Thyroid gland (tissue), 4 donors: ENCODE data around the gene COL4A4. TPM values are rescaled to one million over a fixed set of nuclear protein-coding genes. Genes with fewer than 3 reads are reported as not detected.

Experiments used
- DNase-seq, 2 donors: peaks; one replicate each; pipeline ENCODE4 v3.0.0-alpha.2; 2019
- H3K27ac ChIP-seq, 3 donors: fragments of 200-600 bp; sonication (generic); 1 replicate in 2 of 3; 2 replicates in 1 of 3; pipeline ENCODE4 v1.5.1; 2016 to 2019; ENCODE audit warnings: mild to moderate bottlenecking in 1 of 3, moderate library complexity in 1 of 3
- H3K27me3 ChIP-seq: fragments of 200-600 bp; sonication (generic); one replicate; pipeline ENCODE4 v1.5.1; 2019
- H3K36me3 ChIP-seq, 2 donors: fragments of 200-600 bp; sonication (generic); one replicate each; pipeline ENCODE4 v1.5.1; 2016 to 2019
- H3K4me1 ChIP-seq, 2 donors: fragments of 200-600 bp; sonication (generic); one replicate each; pipeline ENCODE4 v1.5.1; 2017 to 2019
- H3K4me3 ChIP-seq, 3 donors: fragments of 200-600 bp; sonication (generic); replicated peaks in 1 of 3; 1 replicate in 2 of 3; 2 replicates in 1 of 3; pipeline ENCODE4 v1.5.1; 2016; ENCODE audit warnings: mild to moderate bottlenecking in 1 of 3
- H3K9me3 ChIP-seq: fragments of 200-600 bp; sonication (generic); one replicate; pipeline ENCODE4 v1.5.1; 2017
- POLR2A ChIP-seq, 2 donors: fragments of 450-650 bp; IDR thresholded peaks; one replicate each; pipeline ENCODE4 v1.6.1; 2017; ENCODE audit warnings: antibody characterized with exemption in 2 of 2, mild to moderate bottlenecking in 2 of 2, moderate library complexity in 1 of 2
- WGBS, 2 donors: methylation state at CpG; one replicate each; pipeline ENCODE4 v1.1.5; 2017; 5-methylcytosine and 5-hydroxymethylcytosine counted together
- intact Hi-C: fragments of 100-400 bp; cut with DNase I; formaldehyde crosslinking; loops from one replicate; pipeline ENCODE4 v1.15.1; 2023
- total RNA-seq, 4 donors: library from RNA; depleted of rRNA; stranded (reverse); fragments of >200 nt; gene quantifications; one replicate each; pipeline ENCODE4 v1.2.3, GENCODE V29; 2016
- TF ChIP-seq, protein P1 (sequence below), 6 experiments: fragments of 200-600 bp in 3 of 6; fragments of 450-650 bp in 3 of 6; sonication (generic) in 3 of 6; IDR thresholded peaks; one replicate each; pipeline ENCODE4 v1.5.1; 2016 to 2019; ENCODE audit warnings: antibody characterized with exemption in 6 of 6, mild to moderate bottlenecking in 2 of 6, inconsistent platforms in 1 of 6, moderate library complexity in 1 of 6

The COL4A4 gene
- total RNA-seq, 4 donors from 2014 or later = 16.5 to 41.7 (median 34.2) TPM

DNA sequence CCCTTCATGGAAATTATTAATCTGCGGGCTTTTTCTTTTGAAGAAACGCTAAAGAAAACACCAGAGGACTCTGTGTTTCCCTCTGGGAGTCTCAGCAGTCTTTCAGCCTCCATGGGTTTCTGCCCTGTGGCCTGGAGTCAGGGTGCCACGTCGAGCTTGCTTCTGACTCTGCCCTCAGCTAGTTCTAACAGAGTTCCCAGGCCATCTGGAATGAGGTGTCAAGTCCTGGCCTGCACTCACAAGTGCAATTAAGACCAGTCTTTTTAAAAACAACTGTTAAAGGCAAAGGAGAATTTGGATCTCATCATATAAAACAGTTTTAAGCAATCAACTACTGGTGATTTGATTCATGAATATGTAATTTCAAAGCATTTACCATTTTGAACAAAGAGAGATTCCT lies 170.8 kb downstream of the COL4A4 start:
- Histone ChIP-seq H3K4me1 (no peaks in the 10 kb centered on the region), H3K27ac (no peak overlapping the region), H3K4me3 (no peak overlapping the region), H3K27me3 (no peaks in the 10 kb centered on the region), H3K9me3 (no peaks in the 10 kb centered on the region), H3K36me3 (peaks cover 0 to 7% of the 10 kb centered on the region in 2 donors)
- intact Hi-C loops = loop anchor here (10.0 kb wide), 1 partner anchor 1868 kb away; no protein-coding TSS in a partner anchor
- TF ChIP-seq, protein P1, sequence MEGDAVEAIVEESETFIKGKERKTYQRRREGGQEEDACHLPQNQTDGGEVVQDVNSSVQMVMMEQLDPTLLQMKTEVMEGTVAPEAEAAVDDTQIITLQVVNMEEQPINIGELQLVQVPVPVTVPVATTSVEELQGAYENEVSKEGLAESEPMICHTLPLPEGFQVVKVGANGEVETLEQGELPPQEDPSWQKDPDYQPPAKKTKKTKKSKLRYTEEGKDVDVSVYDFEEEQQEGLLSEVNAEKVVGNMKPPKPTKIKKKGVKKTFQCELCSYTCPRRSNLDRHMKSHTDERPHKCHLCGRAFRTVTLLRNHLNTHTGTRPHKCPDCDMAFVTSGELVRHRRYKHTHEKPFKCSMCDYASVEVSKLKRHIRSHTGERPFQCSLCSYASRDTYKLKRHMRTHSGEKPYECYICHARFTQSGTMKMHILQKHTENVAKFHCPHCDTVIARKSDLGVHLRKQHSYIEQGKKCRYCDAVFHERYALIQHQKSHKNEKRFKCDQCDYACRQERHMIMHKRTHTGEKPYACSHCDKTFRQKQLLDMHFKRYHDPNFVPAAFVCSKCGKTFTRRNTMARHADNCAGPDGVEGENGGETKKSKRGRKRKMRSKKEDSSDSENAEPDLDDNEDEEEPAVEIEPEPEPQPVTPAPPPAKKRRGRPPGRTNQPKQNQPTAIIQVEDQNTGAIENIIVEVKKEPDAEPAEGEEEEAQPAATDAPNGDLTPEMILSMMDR (IDR thresholded peaks at IDR 0.05) = no peak
- no peak for TF ChIP-seq POLR2A (IDR thresholded peaks at IDR 0.05)
- WGBS, 2 donors = 76 to 77% methylated on average over 4 of the region's 4 CpGs
- DNase-seq = no peak

DNA sequence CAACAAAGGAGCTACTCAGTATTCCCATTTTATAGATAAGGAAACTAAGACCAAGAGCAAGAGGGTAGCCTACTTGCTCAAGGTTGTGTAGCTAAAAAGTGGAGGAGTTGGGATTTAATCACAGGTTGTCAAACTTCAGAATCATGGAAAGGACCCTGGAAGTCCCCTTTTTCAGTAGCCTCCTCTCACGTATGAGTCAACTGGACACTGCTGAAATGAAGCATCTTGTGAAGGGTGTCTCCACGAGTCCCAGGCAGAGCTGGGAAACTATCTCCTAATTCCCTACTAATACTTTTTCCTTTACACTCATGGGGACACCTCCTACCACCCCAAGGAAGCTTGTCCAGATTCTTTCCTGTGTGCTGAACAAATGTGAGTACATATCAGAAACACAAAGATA lies 172.3 kb downstream of the COL4A4 start:
- H3K9me3 ChIP-seq = no peaks in the 10 kb centered on the region
- H3K4me1 ChIP-seq = no peaks in the 10 kb centered on the region
- H3K4me3 ChIP-seq = no peak overlapping the region
- no peak for TF ChIP-seq POLR2A (IDR thresholded peaks at IDR 0.05)
- TF ChIP-seq, protein P1 (IDR thresholded peaks at IDR 0.05) = no peak
- 88 to 89% methylated on average over 2 of the region's 2 CpGs for WGBS, 2 donors
- H3K27me3 ChIP-seq = no peaks in the 10 kb centered on the region
- H3K36me3 ChIP-seq = peaks cover 0 to 7% of the 10 kb centered on the region in 2 donors
- intact Hi-C loops = loop anchor here (10.0 kb wide), 1 partner anchor 1867 kb away; no protein-coding TSS in a partner anchor
- DNase-seq = no peak
- H3K27ac ChIP-seq = no peak overlapping the region

DNA sequence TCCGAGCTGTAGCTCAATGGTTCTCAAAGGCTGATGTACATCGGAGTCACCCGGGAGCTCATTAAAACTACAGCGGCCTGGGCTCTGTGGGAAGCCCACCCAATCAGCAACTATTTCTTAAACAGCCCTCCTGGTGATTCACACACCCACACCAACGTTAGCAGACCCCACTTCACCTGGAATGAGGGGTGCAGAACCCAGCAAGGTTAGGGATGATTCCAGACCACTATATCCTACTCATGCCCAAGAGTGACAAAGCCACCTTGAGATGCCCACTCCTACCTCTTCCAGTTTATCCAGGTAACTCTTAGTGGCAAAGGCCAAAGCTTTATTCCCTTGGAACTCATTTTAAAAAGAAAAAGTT lies 178.4 kb downstream of the COL4A4 start:
- Histone ChIP-seq H3K27ac (no peak overlapping the region), H3K4me3 (no peak overlapping the region), H3K4me1 (peaks cover 4 to 5% of the 10 kb centered on the region in 2 donors), H3K36me3 (no peaks in the 10 kb centered on the region), H3K9me3 (no peaks in the 10 kb centered on the region), H3K27me3 (no peaks in the 10 kb centered on the region)
- no peak for DNase-seq
- no peak for TF ChIP-seq POLR2A (IDR thresholded peaks at IDR 0.05)
- TF ChIP-seq, protein P1 (IDR thresholded peaks at IDR 0.05) = peak in 1 of 6 experiments; percentile 7
- WGBS, 2 donors = 25 to 66% methylated on average over 5 of the region's 5 CpGs
- intact Hi-C loops = loop anchor here (5.0 kb wide), 1 partner anchor 183 kb away; no protein-coding TSS in a partner anchor

DNA sequence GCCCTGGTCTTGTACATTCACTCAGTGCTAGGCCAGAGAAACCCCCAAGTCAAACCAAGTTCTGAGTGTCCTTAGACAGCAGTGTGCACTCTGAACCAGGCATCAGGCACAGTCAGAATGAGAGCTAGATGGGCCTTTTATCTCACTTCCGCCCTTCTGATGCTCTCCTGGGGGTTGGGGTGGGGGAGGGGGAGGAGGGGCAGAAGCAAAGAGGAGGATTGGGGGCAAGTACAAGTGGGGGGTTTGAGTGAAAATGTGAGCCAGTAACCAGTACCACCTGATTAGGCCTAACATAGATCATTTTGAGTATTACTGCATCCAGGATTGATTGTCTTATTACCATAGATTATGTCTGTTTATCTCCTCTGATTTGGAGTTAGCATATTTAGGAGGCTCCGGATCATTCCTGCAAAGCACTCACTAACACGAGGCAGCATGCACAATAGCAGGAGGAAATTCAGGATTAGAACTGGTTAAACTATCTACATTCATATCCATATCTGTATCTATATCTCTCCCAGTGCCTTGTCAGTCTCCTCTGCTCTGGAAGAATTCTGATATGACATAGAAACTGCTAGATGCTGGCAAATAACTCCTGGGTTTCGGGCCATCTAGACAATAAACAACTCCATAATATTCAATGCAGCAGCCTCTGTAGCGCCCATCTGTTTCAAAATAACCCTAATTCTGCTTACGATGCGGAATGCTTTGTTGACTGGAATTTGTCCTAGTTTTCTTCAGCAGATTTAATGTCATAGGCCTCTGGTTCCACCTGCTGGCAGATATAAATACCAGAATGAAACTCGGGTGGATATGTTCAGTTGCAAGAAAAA lies 179.0 kb downstream of the COL4A4 start:
- H3K36me3 ChIP-seq = no peaks in the 10 kb centered on the region
- intact Hi-C loops = loop anchor here (5.0 kb wide), 1 partner anchor 183 kb away; no protein-coding TSS in a partner anchor
- H3K9me3 ChIP-seq = no peaks in the 10 kb centered on the region
- WGBS, 2 donors = 34 to 37% methylated on average over 8 of the region's 8 CpGs
- H3K27me3 ChIP-seq = no peaks in the 10 kb centered on the region
- H3K27ac ChIP-seq = no peak overlapping the region
- peaks cover 4 to 5% of the 10 kb centered on the region in 2 donors for H3K4me1 ChIP-seq
- DNase-seq = peak; percentile 38 to 51
- H3K4me3 ChIP-seq = no peak overlapping the region
- TF ChIP-seq, protein P1 (IDR thresholded peaks at IDR 0.05) = peak in 4 of 6 experiments; percentile 65 to 78 (median 74)
- TF ChIP-seq POLR2A (IDR thresholded peaks at IDR 0.05) = no peak
